GM12878 (cell line): ENCODE measurements around the gene TRAPPC3L. TPM values are rescaled to one million over a fixed set of nuclear protein-coding genes. Genes with fewer than 3 reads are reported as not detected.

Experiments used
- ATAC-seq: fragments of 200-7000 bp; cut with Tn5 transposase; 3 replicates; pipeline ENCODE4 v1.9.1; 2020; ENCODE audit warnings: mild to moderate bottlenecking, moderate library complexity
- BruUV-seq: library from RNA; stranded (reverse); fragments of 400-500 nt; replicated peaks from 2 replicates; lab custom pipeline; 2021; lab: Mats Ljungman, UMichigan
- CTCF ChIA-PET: fragments of 300-600 bp; sonication (Branson Sonifier 250); formaldehyde crosslinking; extraction: SDS; loops from one replicate; lab custom pipeline; 2021; ENCODE audit warnings: inconsistent platforms; lab: Yijun Ruan, JAX
- POLR2A ChIA-PET: fragments of 350-600 bp; formaldehyde crosslinking; extraction: SDS; loops from one replicate; lab custom pipeline; 2021; ENCODE audit warnings: inconsistent platforms; lab: Charles Lee
- RAD21 ChIA-PET: fragments of 300-600 bp; sonication (Branson Sonifier 250); formaldehyde crosslinking; loops from one replicate; lab custom pipeline; 2023; ENCODE audit warnings: antibody characterized with exemption; ENCODE audit not compliant: unreplicated experiment; lab: Charles Lee
- SMC1A ChIA-PET: fragments of 300-600 bp; sonication (Branson Sonifier 250); formaldehyde crosslinking; loops from one replicate; lab custom pipeline; 2023; ENCODE audit not compliant: unreplicated experiment, uncharacterized antibody; lab: Charles Lee
- DNase-seq: peaks from one replicate; pipeline ENCODE4 v3.0.0-alpha.2; 2011; ENCODE audit warnings: low read depth, low spot score
- FAIRE-seq: peaks from 3 replicates; lab custom pipeline; 2011; peaks lifted over from hg19 to GRCh38; lab: Jason Lieb, UNC
- H2AFZ ChIP-seq: 2 replicates; pipeline ENCODE4 v1.6.0; 2011; ENCODE audit warnings: low read depth, low read length, control low read depth; ENCODE audit not compliant: control insufficient read depth
- H3K27ac ChIP-seq: 2 replicates; pipeline ENCODE4 v1.5.1; 2011; ENCODE audit warnings: control low read depth; ENCODE audit not compliant: control insufficient read depth, insufficient read depth
- H3K27me3 ChIP-seq, 2 experiments: replicated peaks in 1 of 2; 2 replicates each; pipeline versions ENCODE4 v1.6.0 to v1.6.1; 2011; ENCODE audit warnings: low read length in 1 of 2; ENCODE audit not compliant: control insufficient read depth in 2 of 2, insufficient read depth in 2 of 2
- H3K36me3 ChIP-seq, 2 experiments: 2 replicates each; pipeline ENCODE4 v1.5.1; 2011; ENCODE audit warnings: low read length in 1 of 2; ENCODE audit not compliant: control insufficient read depth in 2 of 2, insufficient read depth in 2 of 2
- H3K4me1 ChIP-seq: 2 replicates; pipeline ENCODE4 v1.6.1; 2011; ENCODE audit warnings: mild to moderate bottlenecking, low read length, moderate library complexity, mixed read lengths; ENCODE audit not compliant: control insufficient read depth, insufficient read depth
- H3K4me2 ChIP-seq: 2 replicates; pipeline ENCODE4 v1.6.0; 2011; ENCODE audit warnings: control low read depth; ENCODE audit not compliant: control insufficient read depth, insufficient read depth
- H3K4me3 ChIP-seq: fragments of 200-600 bp; sonication (generic); 2 replicates; pipeline ENCODE4 v1.5.1; 2016
- H3K79me2 ChIP-seq: 2 replicates; pipeline ENCODE4 v1.6.0; 2011; ENCODE audit warnings: low read length; ENCODE audit not compliant: control insufficient read depth, insufficient read depth
- H3K9ac ChIP-seq: 2 replicates; pipeline ENCODE4 v1.8.0; 2011; ENCODE audit warnings: low read length, control low read depth, mixed read lengths; ENCODE audit not compliant: control insufficient read depth, insufficient read depth
- H3K9me3 ChIP-seq: replicated peaks from 3 replicates; pipeline ENCODE4 v1.5.1; 2011; ENCODE audit warnings: mild to moderate bottlenecking, low read length; ENCODE audit not compliant: control insufficient read depth, insufficient read depth
- H4K20me1 ChIP-seq: 2 replicates; pipeline ENCODE4 v1.6.0; 2011; ENCODE audit not compliant: control insufficient read depth, insufficient read depth
- CHD1 ChIP-seq: IDR thresholded peaks from 2 replicates; pipeline ENCODE4 v1.6.1; 2012; ENCODE audit warnings: low read depth, low read length, improper control_type of control experiment
- EED ChIP-seq: sonication (generic); IDR thresholded peaks from 2 replicates; pipeline ENCODE4 v1.6.1; 2016; ENCODE audit warnings: antibody characterized with exemption, low read depth
- ELK1 ChIP-seq: IDR thresholded peaks from 2 replicates; pipeline ENCODE4 v1.6.1; 2012; ENCODE audit warnings: low read depth, low read length, improper control_type of control experiment
- NR2C2 ChIP-seq: IDR thresholded peaks from 2 replicates; pipeline ENCODE4 v1.6.1; 2011; ENCODE audit warnings: borderline replicate concordance, low read depth; ENCODE audit not compliant: control insufficient read depth, insufficient read length
- PAX8 ChIP-seq: fragments of 450-650 bp; IDR thresholded peaks from 2 replicates; pipeline ENCODE4 v1.6.1; 2017; ENCODE audit warnings: mild to moderate bottlenecking, moderate library complexity
- POLR2AphosphoS5 ChIP-seq: IDR thresholded peaks from 2 replicates; pipeline ENCODE4 v1.6.1; 2011; ENCODE audit warnings: mild to moderate bottlenecking, low read length, inconsistent platforms
- STAT3 ChIP-seq: IDR thresholded peaks from 2 replicates; pipeline ENCODE4 v1.6.1; 2011; ENCODE audit warnings: low read depth, low read length, improper control_type of control experiment
- ZNF217 ChIP-seq: fragments of 450-650 bp; IDR thresholded peaks from 2 replicates; pipeline ENCODE4 v1.6.1; 2017; ENCODE audit warnings: antibody characterized with exemption, mild to moderate bottlenecking
- WGBS: methylation state at CpG from one replicate; pipeline ENCODE4 v1.1.6; 2016; ENCODE audit warnings: low lambda C conversion rate; ENCODE audit not compliant: insufficient replicate concordance, insufficient coverage; ENCODE audit errors: missing lambda C conversion rate; 5-methylcytosine and 5-hydroxymethylcytosine counted together
- in situ Hi-C: fragments of 300-500 bp; cut with MboI; formaldehyde crosslinking; loops from 9 replicates; pipeline ENCODE4 v1.14.3; 2018; ENCODE audit warnings: mixed read lengths
- intact Hi-C: fragments of 100-400 bp; cut with micrococcal nuclease; formaldehyde crosslinking; loops from one replicate; pipeline ENCODE4 v1.14.2; 2022; ENCODE audit not compliant: unreplicated experiment
- polyA plus RNA-seq, 11 experiments: library from polyadenylated mRNA; depleted of rRNA in 4 of 11; unstranded in 6 of 11; stranded (reverse) in 5 of 11; fragments of >200 nt; fragmentation: Nextera tagmentation in 4 of 11; fragmentation: Illumina TruSeq in 1 of 11; extraction: Ambion mirVana in 4 of 11; extraction: Trizol in 1 of 11; gene quantifications; 1 replicate in 1 of 11; 2 replicates in 10 of 11; pipeline versions ENCODE4 v1.2.1 to v1.2.3, GENCODE V29; 2011 to 2016; ENCODE audit warnings: inconsistent platforms in 2 of 11, missing spikeins in 2 of 11, low read depth in 1 of 11
- total RNA-seq, 4 experiments: library from RNA; depleted of rRNA in 3 of 4; stranded (reverse); fragments of >200 nt in 3 of 4; fragmentation: Illumina TruSeq in 1 of 4; extraction: Trizol in 1 of 4; gene quantifications; 2 replicates each; pipeline versions ENCODE4 v1.2.1 to v1.2.3, GENCODE V29; 2013 to 2021

The TRAPPC3L gene
- total and polyA plus RNA-seq, 10 of the 15 experiments (the other 5 are each of a cell fraction or from before 2014, with no cell fraction given), result not detected

GRCh38 chr6:116491610-116492330 is 53.7 kb downstream of the TRAPPC3L start:
- 19% methylated on average over 1 of the region's 1 CpG for WGBS
- Histone ChIP-seq H4K20me1 (no peaks in the 10 kb centered on the region), H3K27me3 (no peaks in the 10 kb centered on the region), H3K79me2 (no peaks in the 10 kb centered on the region), H3K36me3 (no peaks in the 10 kb centered on the region), H2AFZ (no peak overlapping the region), H3K4me3 (no peak overlapping the region)
- no TSS peak for BruUV-seq
- CTCF ChIA-PET, result interaction anchor here (0.8 kb wide), 1 partner anchor 204 kb away, joined by 3 read pairs; no protein-coding TSS in a partner anchor
- TF ChIP-seq NR2C2 (no peak), POLR2AphosphoS5 (no peak), ZNF217 (no peak), PAX8 (no peak), ELK1 (no peak), STAT3 (no peak), CHD1 (no peak), EED (no peak)
- TF ChIP-seq, all 136 proteins: peak for 0
- RAD21 ChIA-PET, result no interaction called here
- POLR2A ChIA-PET, result no interaction called here
- Histone ChIP-seq H3K27ac (no peak overlapping the region), H3K9me3 (no peaks in the 10 kb centered on the region), H3K4me1 (no peaks in the 10 kb centered on the region), H3K9ac (no peak overlapping the region), H3K4me2 (no peak overlapping the region)
- no peak for DNase-seq
- SMC1A ChIA-PET, result no interaction called here
- no peak for FAIRE-seq
- intact Hi-C loops, result no loop called here
- in situ Hi-C loops, result no loop called here
- ATAC-seq, result no peak
